Activated T-helper 1 cell treated with anti-CD3 and anti-CD28 coated beads, Interleukin-2, amount 50 U/mL, for 16 hours (primary cell): ENCODE measurements around the gene MPI.
A peak's percentile ranks its signal among the peaks of the same experiment; 100 is the strongest.

ENCODE experiments used
- DNase-seq, 2 donors: peaks; one replicate each; pipeline ENCODE4 v3.0.0-alpha.2; 2020; ENCODE audit warnings: low read depth in 1 of 2, low spot score in 1 of 2

MPI gene, protein sequence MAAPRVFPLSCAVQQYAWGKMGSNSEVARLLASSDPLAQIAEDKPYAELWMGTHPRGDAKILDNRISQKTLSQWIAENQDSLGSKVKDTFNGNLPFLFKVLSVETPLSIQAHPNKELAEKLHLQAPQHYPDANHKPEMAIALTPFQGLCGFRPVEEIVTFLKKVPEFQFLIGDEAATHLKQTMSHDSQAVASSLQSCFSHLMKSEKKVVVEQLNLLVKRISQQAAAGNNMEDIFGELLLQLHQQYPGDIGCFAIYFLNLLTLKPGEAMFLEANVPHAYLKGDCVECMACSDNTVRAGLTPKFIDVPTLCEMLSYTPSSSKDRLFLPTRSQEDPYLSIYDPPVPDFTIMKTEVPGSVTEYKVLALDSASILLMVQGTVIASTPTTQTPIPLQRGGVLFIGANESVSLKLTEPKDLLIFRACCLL

DNA sequence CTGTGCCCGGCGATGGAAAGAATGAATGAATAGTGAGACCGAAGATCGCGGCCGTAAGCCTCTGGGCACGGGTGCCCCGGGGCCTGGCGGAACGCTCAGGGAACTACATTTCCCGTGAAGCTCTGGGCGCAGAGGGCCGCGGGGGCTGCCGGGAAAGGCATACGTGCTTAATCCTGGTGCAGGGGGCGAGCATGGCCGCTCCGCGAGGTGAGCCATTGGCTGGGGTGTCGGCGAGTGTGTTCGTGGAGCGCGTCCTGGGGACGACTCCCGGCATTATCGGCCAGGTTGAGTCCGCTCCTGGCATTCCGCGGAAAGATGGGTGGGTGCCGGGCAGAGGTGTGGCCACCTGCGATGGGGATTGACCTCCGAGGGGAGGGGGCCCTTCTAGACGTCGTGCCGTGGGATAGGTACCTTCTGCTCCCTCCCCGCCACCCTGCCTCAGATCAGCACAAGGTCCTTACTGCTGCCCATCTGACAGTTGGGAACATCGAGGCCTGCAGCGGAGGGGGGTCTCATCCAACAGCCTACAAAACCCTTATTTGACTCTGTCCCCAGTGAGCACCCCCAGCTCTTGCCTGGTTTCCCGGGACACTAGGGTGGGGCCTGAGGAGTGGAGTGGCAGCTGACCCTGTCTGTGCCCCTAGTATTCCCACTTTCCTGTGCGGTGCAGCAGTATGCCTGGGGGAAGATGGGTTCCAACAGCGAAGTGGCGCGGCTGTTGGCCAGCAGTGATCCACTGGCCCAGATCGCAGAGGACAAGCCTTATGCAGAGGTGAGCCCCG lies at the start of gene MPI:
MPI (plus strand) TSS at position 160 of the 782 bp plus-strand sequence; CDS start at position 192, 32 bp downstream.
- peak; percentile 65 to 76 for DNase-seq

DNA sequence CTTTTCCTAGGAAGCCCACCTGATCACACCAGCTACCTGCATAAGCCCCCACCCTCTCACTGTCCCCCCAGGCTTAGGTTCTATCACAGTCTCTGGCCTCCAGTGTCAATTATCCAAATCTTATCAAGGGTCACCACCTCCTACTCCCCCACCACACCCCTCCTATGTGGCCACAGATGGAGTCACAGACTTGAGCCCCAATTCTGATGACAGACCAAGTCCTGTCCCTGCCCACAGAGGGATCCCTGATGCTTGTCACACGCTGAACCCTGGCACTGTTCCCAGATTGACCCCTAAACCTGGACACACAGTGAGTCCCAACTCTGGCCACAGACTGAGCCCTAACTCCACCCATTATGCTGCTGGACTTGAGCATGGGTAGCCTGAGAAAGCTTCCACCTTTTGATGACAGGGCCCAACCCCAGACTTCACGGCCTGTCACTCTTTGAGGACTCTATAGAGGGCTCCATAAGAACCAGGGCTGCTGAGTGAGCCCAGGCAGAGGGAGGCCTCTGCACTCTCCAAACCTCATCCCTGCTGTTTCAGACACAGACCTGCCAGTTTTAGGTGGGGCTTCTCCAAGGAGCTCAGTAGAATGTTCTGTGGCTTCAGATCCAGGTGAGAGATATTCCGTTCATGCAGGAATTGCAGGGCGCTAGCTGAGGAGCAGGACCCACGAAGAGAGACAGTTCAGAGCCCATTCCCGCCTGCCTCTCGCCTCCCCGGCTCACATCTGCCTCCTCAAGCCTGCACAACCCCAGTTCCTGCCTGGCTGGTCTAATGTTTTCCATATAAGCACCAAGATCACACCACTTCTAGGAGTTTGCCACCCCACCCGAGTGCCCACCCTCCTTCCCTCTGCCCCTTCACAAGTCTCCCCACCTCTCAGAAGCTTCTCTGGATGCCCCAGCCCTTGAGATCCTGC lies 48.7 kb upstream of the MPI start:
- no peak for DNase-seq

DNA sequence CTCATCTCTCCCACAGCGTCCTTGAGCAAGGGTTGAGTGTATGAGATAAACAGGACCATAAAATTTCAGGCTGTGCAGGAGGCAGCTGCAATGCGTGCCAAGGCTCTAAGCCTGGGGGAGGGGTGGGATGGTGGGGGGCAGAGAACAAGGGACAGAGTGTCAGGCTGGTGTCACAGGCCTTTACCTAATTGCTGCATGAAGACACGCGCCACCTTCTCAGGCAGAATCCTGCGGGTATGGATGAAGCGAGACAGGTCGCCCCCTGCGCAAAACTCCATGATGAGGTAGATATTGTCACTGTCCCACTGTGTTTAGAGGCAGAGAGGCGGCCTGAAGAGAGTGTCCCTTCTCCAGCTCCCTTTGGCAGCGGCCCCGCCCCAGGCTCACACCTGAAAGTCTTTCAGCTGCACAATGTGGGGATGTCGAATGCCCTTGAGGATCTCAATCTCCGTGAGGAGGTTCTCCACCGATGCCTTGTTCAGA lies 47.9 kb upstream of the MPI start:
- DNase-seq = no peak

DNA sequence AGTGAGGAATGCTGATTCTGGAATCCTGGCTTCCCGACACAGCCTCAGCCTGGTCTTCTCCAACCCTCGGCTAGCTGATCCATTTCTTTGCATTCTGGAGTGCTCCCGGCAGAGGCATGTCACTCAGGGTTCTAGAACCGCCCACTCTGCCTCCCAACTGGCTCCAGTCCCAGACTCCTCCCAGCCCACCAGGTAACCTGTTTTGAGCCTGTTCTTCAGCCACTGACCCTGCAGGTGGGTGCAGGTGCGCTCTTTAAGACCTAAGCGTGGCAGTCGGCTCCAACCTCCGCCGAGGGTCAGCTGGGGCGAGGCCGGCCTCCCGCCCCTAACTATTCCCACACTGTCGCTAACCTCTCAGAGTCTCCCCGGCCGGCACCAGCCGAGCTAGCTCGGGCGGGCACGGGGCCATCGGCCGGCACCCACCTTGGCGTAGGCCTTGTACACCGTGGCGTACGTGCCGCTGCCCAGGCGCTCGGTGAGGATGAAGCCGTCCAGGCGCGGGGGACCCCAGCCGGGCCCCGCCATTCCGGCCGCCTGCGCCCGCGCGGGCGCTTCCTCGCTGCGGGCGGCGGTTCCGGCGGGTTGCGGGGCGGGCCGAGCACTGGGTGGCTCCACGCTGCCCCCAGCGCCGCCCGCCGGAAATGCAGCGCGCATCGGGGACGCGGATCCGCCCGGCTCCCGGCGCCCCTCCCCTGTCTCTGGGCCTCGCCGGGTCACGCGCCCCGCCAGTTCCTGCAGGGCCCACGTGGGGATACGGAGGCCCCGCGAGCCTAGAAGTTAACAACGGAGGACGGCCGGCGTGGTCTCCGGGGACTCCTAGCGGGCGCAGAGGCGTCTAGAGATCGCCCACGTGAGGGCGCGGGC lies 47.0 kb upstream of the MPI start, which contains the start of gene ULK3:
ULK3 (minus strand) TSS at position 576 of the 864 bp plus-strand sequence; CDS start at position 525, 51 bp downstream.
- DNase-seq = peak; percentile 83 to 89

DNA sequence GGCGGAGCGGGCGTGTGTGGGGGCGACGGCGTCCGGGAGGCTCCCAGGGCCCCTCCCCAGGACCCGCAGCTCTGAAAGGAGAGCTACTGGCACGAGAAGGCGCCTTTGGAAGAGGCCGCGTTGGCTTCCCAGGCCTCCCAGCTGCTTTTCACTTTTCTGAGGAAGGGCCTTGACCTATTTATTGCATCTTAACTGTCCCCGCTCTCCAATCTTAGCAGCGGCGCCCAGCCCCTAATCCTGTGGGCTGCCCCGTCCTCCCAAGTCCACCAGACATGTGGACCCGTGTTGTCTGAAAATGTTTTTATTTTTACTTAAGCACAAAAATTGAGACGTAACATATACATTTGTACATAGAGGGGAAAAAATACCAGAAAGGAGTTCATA lies 46.4 kb upstream of the MPI start:
- DNase-seq = no peak

DNA sequence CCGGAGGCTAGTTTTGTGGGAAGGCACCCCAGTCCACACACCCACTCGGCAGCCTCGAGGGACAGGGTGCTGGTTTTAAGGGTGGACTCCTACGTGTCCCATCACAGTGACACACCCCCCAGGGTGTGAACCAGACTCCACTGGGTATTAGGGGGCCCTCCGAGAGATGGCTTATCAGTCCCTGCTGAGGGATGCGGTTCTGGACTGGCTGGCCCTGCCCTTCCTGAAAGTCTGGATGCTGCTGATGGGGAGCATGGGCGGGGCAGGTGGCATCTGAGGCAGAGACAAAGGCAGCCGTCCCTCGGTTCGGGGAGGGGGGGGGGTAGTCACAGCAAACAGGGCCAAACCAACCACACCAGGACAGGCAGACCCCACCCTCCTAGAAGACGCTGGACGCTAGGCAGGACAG lies 45.9 kb upstream of the MPI start:
- no peak for DNase-seq

DNA sequence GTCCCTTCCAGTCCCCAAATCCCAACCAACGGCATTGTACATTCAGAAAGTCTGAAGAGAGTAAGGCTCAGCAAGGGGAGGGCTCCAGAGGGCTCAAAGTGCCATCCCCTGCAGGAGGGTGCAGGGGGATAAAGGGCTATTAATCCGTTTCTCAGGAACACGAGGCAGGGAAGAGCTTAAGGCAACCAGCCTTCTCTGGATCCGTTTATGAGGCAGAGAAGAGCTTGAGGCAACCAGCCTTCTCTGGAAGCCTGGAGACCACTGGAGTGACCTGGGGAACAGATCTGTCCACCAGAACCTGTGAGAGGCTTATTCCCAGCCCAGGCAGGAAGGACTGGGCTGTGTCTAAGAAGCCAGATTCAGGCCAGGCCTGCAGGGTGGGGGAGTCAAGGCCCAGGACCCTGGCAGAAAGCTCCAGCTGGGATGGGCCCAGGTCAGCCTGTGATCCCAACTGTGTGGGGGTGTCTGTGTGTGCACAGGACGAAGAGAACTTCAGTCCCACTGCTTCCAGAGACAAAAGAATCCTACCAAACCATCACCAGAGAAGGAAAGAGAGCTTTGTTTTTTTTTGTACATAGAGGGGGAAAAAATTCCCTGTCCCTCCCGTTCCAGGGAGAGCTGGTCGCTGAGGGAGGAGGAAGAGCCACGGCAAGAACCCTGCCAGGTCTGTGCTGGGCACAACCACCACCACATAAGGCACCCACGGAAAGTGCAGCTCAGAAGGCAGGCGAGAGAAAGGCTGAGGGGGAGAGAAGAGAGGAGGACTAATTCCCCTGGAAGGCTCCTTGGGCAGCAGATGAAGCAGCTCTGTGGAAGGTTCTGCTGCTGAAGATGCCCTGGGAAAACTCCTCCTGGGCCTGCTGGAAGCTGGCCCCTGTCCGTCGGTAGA lies 45.3 kb upstream of the MPI start:
- DNase-seq = no peak

DNA sequence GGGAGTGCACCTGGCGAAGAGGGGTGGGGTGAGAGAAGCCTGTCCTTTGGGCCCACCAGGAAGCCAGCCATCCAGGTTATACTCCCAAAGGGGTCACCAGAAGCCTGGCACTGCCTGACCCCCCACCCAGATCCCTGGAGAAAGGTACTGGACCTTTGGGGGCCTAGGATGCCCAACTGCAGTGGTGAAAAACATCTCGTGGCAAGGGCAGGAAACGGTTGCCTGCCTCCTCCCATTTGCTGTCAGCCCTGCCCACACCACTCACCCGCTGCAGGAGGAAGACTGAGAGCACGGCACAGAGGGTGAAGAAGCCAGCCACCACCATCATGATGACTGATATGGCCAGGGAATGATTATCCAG lies 44.7 kb upstream of the MPI start:
- peak; percentile 33 to 41 for DNase-seq

DNA sequence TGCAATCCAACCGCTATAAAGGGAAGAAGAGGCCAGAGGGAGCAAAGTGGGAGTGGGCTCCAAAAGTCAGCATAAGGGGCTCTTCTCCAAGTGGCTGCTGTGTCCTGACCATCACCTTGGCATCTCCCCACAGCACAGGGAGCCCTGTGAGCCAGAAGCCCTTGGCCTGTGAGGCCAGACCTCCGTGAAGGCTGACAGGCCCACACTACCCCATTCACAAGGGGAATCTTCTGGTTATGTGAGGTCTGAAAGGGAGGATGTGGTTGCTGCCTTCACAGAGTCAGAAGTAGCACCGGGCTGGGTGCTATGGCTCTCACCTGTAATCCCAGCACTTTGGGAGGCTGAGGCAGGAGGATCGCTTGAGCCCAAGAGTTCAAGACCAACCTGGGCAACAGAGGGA lies 44.3 kb upstream of the MPI start:
- no peak for DNase-seq

DNA sequence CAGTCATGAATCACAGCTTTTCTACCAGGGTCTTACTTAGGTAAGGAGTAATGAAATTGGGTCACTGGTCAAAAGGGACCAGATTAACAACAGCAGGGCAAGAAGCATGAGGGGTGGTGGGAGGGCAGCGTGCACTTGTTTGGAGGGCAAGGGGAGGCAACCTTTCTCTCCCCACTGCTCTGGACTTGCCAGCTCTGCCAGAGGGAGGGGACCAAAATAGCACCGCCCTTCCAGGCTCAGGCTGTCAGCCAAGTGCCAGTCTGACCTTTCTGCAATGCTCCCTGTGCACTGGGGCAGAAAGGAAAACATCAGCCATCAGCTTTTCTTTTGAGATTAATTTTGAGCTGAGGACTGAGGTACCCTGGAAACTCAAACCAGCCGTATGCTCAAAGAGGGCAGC lies 42.4 kb upstream of the MPI start:
- no peak for DNase-seq

DNA sequence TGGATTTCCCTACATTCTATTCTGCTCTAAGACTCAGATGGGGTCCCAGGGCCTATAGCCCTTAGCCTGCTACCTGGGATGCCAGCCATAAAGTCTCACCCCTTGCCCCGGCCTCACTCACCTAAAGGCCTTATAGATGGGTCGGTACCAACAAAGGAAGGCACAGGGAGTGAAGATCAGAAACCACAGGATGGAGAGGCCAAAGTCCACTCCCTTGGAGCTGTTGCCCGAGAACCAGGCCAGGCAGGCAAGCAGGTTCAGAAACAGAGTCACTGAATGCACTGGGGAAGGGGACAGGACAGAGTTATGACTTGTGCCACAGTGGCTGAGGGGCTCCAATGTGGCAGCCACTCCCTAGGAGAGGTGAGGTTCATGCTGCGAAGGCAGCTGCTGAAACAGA lies 39.4 kb upstream of the MPI start:
- DNase-seq = no peak

DNA sequence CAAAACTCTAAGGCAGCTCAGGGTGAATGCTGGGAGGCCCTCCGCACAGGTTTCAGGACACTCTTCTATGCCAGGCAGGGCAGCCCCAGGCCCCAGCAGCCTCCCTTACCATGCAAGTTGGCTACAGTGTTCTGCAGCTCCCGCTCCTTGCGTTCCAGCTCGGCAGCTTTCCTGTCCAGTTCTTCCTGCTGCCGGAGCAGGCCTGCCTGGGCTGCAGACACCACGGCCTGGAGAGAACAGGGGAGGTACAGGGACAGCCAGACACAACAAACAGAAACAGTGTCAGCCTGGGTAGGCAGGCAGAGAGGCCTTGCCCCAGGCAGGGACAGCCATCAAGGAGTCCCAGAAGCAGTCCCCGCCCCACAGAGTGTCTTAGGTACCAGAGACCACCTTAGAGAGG lies 37.9 kb upstream of the MPI start:
- DNase-seq = no peak

DNA sequence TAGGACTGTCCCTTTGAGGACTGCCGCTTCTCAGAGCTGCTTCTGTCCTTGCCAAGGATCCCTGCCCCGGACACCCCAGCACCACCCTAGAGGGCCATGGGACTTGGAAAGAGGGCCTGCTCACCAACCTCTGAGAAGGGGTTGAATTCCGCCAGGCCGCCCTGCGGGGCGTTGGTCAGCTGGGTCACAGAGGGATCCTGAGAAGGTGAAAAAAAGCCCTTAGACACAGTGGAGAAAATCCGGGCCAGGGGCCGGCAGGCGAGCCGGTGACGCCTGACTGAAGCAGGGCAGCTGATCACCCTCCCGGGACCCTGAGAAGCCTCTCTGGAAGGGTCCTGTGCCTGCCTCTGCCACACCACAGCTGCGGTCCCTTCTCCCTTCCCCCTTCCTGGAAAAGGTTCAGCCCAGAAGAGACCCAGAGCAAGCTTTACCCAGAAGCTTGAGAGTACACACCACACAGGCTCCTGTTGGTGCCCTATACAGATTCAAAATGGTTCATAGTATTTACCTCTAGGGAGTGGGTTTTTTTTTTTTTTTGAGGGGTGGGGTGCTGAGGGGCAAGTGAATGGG lies 35.3 kb upstream of the MPI start:
- no peak for DNase-seq

DNA sequence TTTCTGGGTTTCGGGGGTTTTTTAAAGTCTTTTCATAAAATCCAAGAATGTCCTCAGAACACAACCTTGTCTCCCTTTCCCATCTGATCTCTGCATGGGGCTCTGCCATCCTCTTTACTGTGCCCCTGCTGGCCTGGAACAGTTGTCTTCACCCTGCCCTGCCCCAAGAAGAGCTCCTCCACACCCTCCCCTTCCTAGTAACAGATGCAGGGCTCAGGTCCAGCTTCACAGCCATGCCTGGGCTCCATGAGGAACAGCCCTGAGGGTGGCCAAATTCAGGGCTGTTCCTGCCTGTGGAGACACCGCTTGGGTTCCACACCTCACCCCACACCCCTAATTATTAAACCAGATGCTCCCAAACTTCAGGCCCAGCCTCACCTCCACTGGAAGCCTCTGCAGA lies 34.0 kb upstream of the MPI start:
- no peak for DNase-seq

DNA sequence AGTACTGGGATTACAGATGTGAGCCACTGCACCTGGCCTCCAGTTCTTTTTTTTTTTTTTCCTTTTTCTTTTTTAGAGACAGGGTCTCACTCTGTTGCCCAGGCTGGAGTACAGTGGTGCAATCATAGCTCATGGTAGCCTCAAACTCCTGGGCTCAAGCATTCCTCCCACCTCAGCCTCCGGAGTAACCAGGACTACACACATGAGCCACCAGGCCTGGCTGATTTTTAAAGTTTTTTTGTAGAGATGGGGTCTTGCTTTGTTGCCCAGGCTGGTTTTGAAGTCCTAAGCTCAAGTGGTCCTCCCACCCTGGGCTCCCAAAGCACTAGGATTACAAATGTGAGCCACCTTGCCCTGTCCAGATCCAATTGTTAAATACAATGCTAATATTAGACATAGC lies 33.3 kb upstream of the MPI start:
- no peak for DNase-seq

DNA sequence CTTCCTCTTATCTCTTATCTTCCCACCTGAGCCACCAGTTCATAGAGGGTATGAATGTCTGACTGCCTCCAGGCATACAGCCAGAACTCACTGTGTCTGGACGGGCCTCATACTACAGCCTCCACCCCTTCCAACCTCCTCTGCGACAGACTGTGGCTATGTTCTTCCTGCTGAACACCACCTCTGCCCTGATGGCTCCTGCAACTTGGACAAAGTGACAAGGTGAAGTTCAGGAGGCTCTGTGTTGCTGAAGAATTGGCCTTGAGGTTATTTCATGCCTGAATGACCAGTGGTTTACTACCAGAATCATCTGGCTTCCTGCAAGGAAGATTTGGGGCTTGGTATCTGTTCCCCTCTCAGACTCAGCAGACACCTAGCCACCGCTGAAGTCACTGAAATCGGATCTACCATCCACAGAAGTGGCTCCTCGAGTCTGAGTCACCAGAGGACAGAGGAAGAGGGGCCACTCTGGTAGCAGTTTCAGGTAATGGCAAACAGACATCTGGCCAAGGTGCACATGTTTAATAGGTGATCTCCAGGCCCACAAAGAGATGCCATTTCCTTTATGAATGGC lies 32.7 kb upstream of the MPI start:
- DNase-seq = no peak

DNA sequence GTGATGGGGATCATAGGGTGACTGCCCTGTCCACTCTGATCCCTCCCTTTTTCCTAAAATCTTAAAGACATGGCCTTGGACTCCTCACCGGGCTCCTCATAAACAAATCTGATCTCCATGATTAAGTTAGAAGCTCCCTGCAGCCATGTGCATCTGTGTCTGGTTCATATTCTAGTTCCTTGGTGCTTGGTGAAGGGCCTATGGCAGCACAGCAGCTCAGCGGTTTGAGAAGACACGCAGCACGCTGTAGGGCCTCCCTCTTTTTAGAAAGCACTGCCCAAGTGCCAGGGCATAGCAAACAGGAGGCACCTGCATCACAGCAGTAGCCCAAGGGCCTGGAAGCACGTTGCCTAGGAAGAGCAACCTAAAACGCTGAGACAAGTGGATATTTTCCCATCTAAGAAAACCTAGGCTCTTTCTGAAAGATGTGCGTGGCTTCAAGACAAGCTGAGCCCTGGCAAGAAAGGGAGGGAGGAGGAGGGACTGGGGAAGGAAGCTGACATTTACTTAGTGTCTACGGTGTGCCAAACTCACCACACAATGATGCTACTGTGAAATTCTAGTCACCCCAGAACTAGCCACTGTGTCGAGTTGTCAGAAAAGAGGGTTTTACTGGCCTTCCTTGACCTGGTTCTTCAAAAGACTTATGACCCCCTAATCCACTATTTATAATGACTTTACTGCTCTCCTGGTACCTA lies 32.0 kb upstream of the MPI start:
- no peak for DNase-seq

DNA sequence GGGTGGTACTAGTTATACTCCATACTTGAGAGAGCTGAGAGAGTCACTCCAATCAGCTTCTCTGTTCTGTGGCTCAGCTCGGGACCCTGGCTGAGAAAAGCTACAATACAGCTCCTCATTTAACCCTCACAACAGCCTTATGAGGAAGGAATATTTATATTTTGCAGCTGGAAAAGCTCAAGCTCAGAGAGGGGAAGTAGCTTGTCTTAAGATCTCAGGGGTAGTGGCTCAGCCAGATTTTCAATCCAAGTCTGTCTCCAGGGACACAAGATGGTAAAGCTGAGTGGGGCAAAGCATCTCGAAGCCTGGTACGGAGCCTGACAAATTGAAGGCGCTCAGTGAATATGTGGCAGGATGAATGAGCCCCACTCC lies 31.5 kb upstream of the MPI start:
- no peak for DNase-seq
